Activated T-cell treated with anti-CD3 and anti-CD28 coated beads, Interleukin-2, amount 50 U/mL, for 72 hours (primary cell): ENCODE results near the gene DNAH6. TPM values are rescaled to one million over a fixed set of nuclear protein-coding genes. Genes with fewer than 3 reads are reported as not detected.

Source experiments
- ATAC-seq, 2 donors: fragments of 150-1000 bp; cut with Tn5 transposase; replicated peaks in 1 of 2; 2 replicates each; pipeline ENCODE4 v1.10.0; 2021; ENCODE audit warnings: moderate library complexity in 2 of 2, mild to moderate bottlenecking in 1 of 2
- DNase-seq, 2 donors: peaks; one replicate each; pipeline ENCODE4 v3.0.0; 2021 to 2022; ENCODE audit warnings: mixed read lengths in 1 of 2
- H3K27ac Mint-ChIP-seq: one replicate; pipeline ENCODE4 v1.8.0; 2022; ENCODE audit warnings: mild to moderate bottlenecking, moderate library complexity, mixed read lengths
- H3K27me3 Mint-ChIP-seq: one replicate; pipeline ENCODE4 v1.8.0; 2022; ENCODE audit warnings: low read depth, mixed read lengths
- H3K36me3 Mint-ChIP-seq, 2 donors: one replicate each; pipeline ENCODE4 v1.8.0; 2022; ENCODE audit warnings: mixed read lengths in 2 of 2, mild to moderate bottlenecking in 1 of 2; ENCODE audit not compliant: insufficient read depth in 2 of 2
- H3K4me1 Mint-ChIP-seq: one replicate; pipeline ENCODE4 v1.8.0; 2022; ENCODE audit warnings: low read depth, mixed read lengths
- H3K4me3 Mint-ChIP-seq, 2 donors: one replicate each; pipeline ENCODE4 v1.8.0; 2022; ENCODE audit warnings: mild to moderate bottlenecking in 2 of 2, mixed read lengths in 2 of 2, moderate library complexity in 2 of 2
- H3K9me3 Mint-ChIP-seq, 2 donors: one replicate each; pipeline ENCODE4 v1.8.0; 2022; ENCODE audit warnings: mixed read lengths in 2 of 2
- total RNA-seq, 2 donors: library from RNA; stranded (reverse); gene quantifications; one replicate each; pipeline ENCODE4 v1.2.3, GENCODE V29; 2022

The DNAH6 gene
- total RNA-seq, 2 donors from 2014 or later: 1.0 to 1.5 TPM

GRCh38 chr2:84785950-84786349 is 269.7 kb downstream of the DNAH6 start:
- Mint-ChIP-seq H3K9me3 (peaks cover 0 to 1% of the 10 kb centered on the region in 2 donors), H3K36me3 (no peaks in the 10 kb centered on the region), H3K4me3 (no peak overlapping the region), H3K27ac (no peak overlapping the region), H3K27me3 (no peaks in the 10 kb centered on the region), H3K4me1 (peaks cover 42% of the 10 kb centered on the region)
- no peak for DNase-seq
- no peak for ATAC-seq

- Mint-ChIP-seq H3K27ac (no peak overlapping the region), H3K4me1 (peaks cover 35% of the 10 kb centered on the region), H3K9me3 (peaks cover 0 to 4% of the 10 kb centered on the region in 2 donors), H3K4me3 (no peak overlapping the region), H3K27me3 (no peaks in the 10 kb centered on the region), H3K36me3 (no peaks in the 10 kb centered on the region)
- ATAC-seq: no peak
- DNase-seq: no peak
Measured at GRCh38 chr2:84786601-84787000, 270.3 kb downstream of the DNAH6 start.

- H3K9me3 Mint-ChIP-seq: peaks cover 0 to 4% of the 10 kb centered on the region in 2 donors
- ATAC-seq (no peak), DNase-seq (no peak)
- no peak overlapping the region for H3K4me3 Mint-ChIP-seq
- H3K27ac Mint-ChIP-seq: no peak overlapping the region
- H3K36me3 Mint-ChIP-seq: no peaks in the 10 kb centered on the region
- H3K27me3 Mint-ChIP-seq: no peaks in the 10 kb centered on the region
- H3K4me1 Mint-ChIP-seq: peaks cover 26% of the 10 kb centered on the region
Measured at GRCh38 chr2:84788027-84788426, 271.7 kb downstream of the DNAH6 start.

GRCh38 chr2:84788498-84788897 is 272.2 kb downstream of the DNAH6 start:
- H3K4me1 Mint-ChIP-seq: peaks cover 26% of the 10 kb centered on the region
- no peaks in the 10 kb centered on the region for H3K36me3 Mint-ChIP-seq
- ATAC-seq: no peak
- H3K4me3 Mint-ChIP-seq: no peak overlapping the region
- no peaks in the 10 kb centered on the region for H3K27me3 Mint-ChIP-seq
- peaks cover 0 to 4% of the 10 kb centered on the region in 2 donors for H3K9me3 Mint-ChIP-seq
- no peak overlapping the region for H3K27ac Mint-ChIP-seq
- DNase-seq: no peak

- no peaks in the 10 kb centered on the region for H3K27me3 Mint-ChIP-seq
- peak in 1 of 2 donors; percentile 38 for ATAC-seq
- H3K9me3 Mint-ChIP-seq: peaks cover 0 to 4% of the 10 kb centered on the region in 2 donors
- no peak overlapping the region for H3K27ac Mint-ChIP-seq
- H3K4me3 Mint-ChIP-seq: no peak overlapping the region
- peaks cover 11% of the 10 kb centered on the region for H3K4me1 Mint-ChIP-seq
- H3K36me3 Mint-ChIP-seq: peaks cover 0 to 2% of the 10 kb centered on the region in 2 donors
- DNase-seq: no peak
Measured at GRCh38 chr2:84792856-84793522, 276.7 kb downstream of the DNAH6 start.

- Mint-ChIP-seq H3K36me3 (peaks cover 0 to 2% of the 10 kb centered on the region in 2 donors), H3K4me1 (peaks cover 11% of the 10 kb centered on the region)
- DNase-seq: no peak
Measured at GRCh38 chr2:84793641-84794040, 277.3 kb downstream of the DNAH6 start.

GRCh38 chr2:84796798-84797197 is 280.5 kb downstream of the DNAH6 start:
- no peak overlapping the region for H3K4me3 Mint-ChIP-seq
- peaks cover 0 to under 1% of the 10 kb centered on the region in 2 donors for H3K9me3 Mint-ChIP-seq
- H3K36me3 Mint-ChIP-seq: peaks cover 2 to 7% of the 10 kb centered on the region in 2 donors
- no peak for DNase-seq
- H3K27me3 Mint-ChIP-seq: no peaks in the 10 kb centered on the region
- ATAC-seq: no peak
- peaks cover 22% of the 10 kb centered on the region for H3K4me1 Mint-ChIP-seq
- H3K27ac Mint-ChIP-seq: no peak overlapping the region

More at GRCh38 chr2:84793641-84794040, 277.3 kb downstream of the DNAH6 start:
- no peak overlapping the region for H3K27ac Mint-ChIP-seq
- no peaks in the 10 kb centered on the region for H3K27me3 Mint-ChIP-seq
- ATAC-seq: no peak
- peaks cover 0 to 4% of the 10 kb centered on the region in 2 donors for H3K9me3 Mint-ChIP-seq
- H3K4me3 Mint-ChIP-seq: no peak overlapping the region

- peaks cover 3 to 5% of the 10 kb centered on the region in 2 donors for H3K9me3 Mint-ChIP-seq
Measured at GRCh38 chr2:84797271-84797670, 281.0 kb downstream of the DNAH6 start.

GRCh38 chr2:84799772-84800171 is 283.5 kb downstream of the DNAH6 start:
- Mint-ChIP-seq H3K4me1 (peaks cover 11% of the 10 kb centered on the region), H3K9me3 (peaks cover 3 to 5% of the 10 kb centered on the region in 2 donors), H3K27me3 (no peaks in the 10 kb centered on the region), H3K27ac (no peak overlapping the region), H3K4me3 (peak overlapping the region in 1 of 2 donors; percentile 37), H3K36me3 (peaks cover 4 to 6% of the 10 kb centered on the region in 2 donors)
- ATAC-seq: no peak
- DNase-seq: no peak

More at GRCh38 chr2:84797271-84797670, 281.0 kb downstream of the DNAH6 start:
- Mint-ChIP-seq H3K27ac (no peak overlapping the region), H3K4me1 (peaks cover 22% of the 10 kb centered on the region), H3K36me3 (peaks cover 6 to 7% of the 10 kb centered on the region in 2 donors), H3K27me3 (no peaks in the 10 kb centered on the region), H3K4me3 (no peak overlapping the region)
- ATAC-seq (no peak), DNase-seq (no peak)

- peak overlapping the region; percentile 0 for H3K27ac Mint-ChIP-seq
- DNase-seq (no peak), ATAC-seq (peak in 1 of 2 donors; percentile 44)
- peaks cover 4 to 6% of the 10 kb centered on the region in 2 donors for H3K36me3 Mint-ChIP-seq
- peak overlapping the region in 1 of 2 donors; percentile 37 for H3K4me3 Mint-ChIP-seq
- H3K4me1 Mint-ChIP-seq: peaks cover 11% of the 10 kb centered on the region
- no peaks in the 10 kb centered on the region for H3K27me3 Mint-ChIP-seq
- H3K9me3 Mint-ChIP-seq: peaks cover 3 to 5% of the 10 kb centered on the region in 2 donors
Measured at GRCh38 chr2:84800194-84800805, 284.0 kb downstream of the DNAH6 start.

- Mint-ChIP-seq H3K4me1 (peaks cover 11% of the 10 kb centered on the region), H3K27ac (no peak overlapping the region), H3K4me3 (no peak overlapping the region), H3K9me3 (peaks cover 3 to 5% of the 10 kb centered on the region in 2 donors), H3K36me3 (peaks cover 4 to 6% of the 10 kb centered on the region in 2 donors), H3K27me3 (no peaks in the 10 kb centered on the region)
- DNase-seq (no peak), ATAC-seq (no peak)
Measured at GRCh38 chr2:84801811-84802210, 285.5 kb downstream of the DNAH6 start.

GRCh38 chr2:84805250-84805958 is 289.1 kb downstream of the DNAH6 start:
- no peak for ATAC-seq
- Mint-ChIP-seq H3K4me1 (peaks cover 4% of the 10 kb centered on the region), H3K36me3 (peaks cover 4 to 6% of the 10 kb centered on the region in 2 donors), H3K27me3 (no peaks in the 10 kb centered on the region), H3K9me3 (peaks cover 3 to 5% of the 10 kb centered on the region in 2 donors), H3K27ac (no peak overlapping the region), H3K4me3 (no peak overlapping the region)
- no peak for DNase-seq

GRCh38 chr2:84807063-84807485 is 290.8 kb downstream of the DNAH6 start:
- no peak for DNase-seq
- Mint-ChIP-seq H3K36me3 (peaks cover 0 to 2% of the 10 kb centered on the region in 2 donors), H3K9me3 (peaks cover 2% of the 10 kb centered on the region in 2 donors), H3K4me3 (no peak overlapping the region), H3K27me3 (no peaks in the 10 kb centered on the region), H3K4me1 (peaks cover 4% of the 10 kb centered on the region), H3K27ac (no peak overlapping the region)
- no peak for ATAC-seq
